Lung (tissue), 12 donors: Measurements from ENCODE around the gene PDX1. TPM values are rescaled to one million over a fixed set of nuclear protein-coding genes. Genes with fewer than 3 reads are reported as not detected.

Experiments
- ATAC-seq: fragments of 200-7000 bp; cut with Tn5 transposase; one replicate; pipeline ENCODE4 v1.9.1; 2020; ENCODE audit warnings: moderate number of reproducible peaks; ENCODE audit not compliant: insufficient read depth, low FRiP score
- DNase-seq, 3 donors: peaks; one replicate each; pipeline ENCODE4 v3.0.0-alpha.2; 2013 to 2017
- H3K27ac ChIP-seq, 2 donors: one replicate each; pipeline ENCODE4 v1.5.1; 2013; ENCODE audit warnings: mild to moderate bottlenecking in 2 of 2, moderate library complexity in 2 of 2, control low read depth in 1 of 2, inconsistent platforms in 1 of 2, low read depth in 1 of 2, low read length in 1 of 2
- H3K27me3 ChIP-seq, 3 donors: one replicate each; pipeline ENCODE4 v1.5.1; 2013; ENCODE audit warnings: low read length in 2 of 3; ENCODE audit not compliant: control insufficient read depth in 3 of 3, insufficient read depth in 3 of 3
- H3K36me3 ChIP-seq, 4 donors: one replicate each; pipeline ENCODE4 v1.5.1; 2013; ENCODE audit warnings: low read length in 4 of 4, mild to moderate bottlenecking in 1 of 4, moderate library complexity in 1 of 4; ENCODE audit not compliant: control insufficient read depth in 4 of 4, insufficient read depth in 4 of 4
- H3K4me1 ChIP-seq, 5 donors: one replicate each; pipeline ENCODE4 v1.5.1; 2013; ENCODE audit warnings: low read length in 5 of 5, mild to moderate bottlenecking in 2 of 5, moderate library complexity in 1 of 5; ENCODE audit not compliant: control insufficient read depth in 5 of 5, insufficient read depth in 5 of 5
- H3K4me3 ChIP-seq: one replicate; pipeline ENCODE4 v1.5.1; 2013; ENCODE audit warnings: mild to moderate bottlenecking, control low read depth, moderate library complexity
- H3K9ac ChIP-seq, 2 donors: one replicate each; pipeline ENCODE4 v1.5.1; 2013; ENCODE audit warnings: low read length in 2 of 2, control low read depth in 1 of 2; ENCODE audit not compliant: insufficient read depth in 1 of 2
- H3K9me3 ChIP-seq, 4 donors: one replicate each; pipeline ENCODE4 v1.5.1; 2013; ENCODE audit warnings: low read length in 3 of 4, mild to moderate bottlenecking in 1 of 4, moderate library complexity in 1 of 4; ENCODE audit not compliant: control insufficient read depth in 4 of 4, insufficient read depth in 3 of 4
- CTCF ChIP-seq: IDR thresholded peaks from 2 replicates; pipeline ENCODE4 v1.5.1; 2012; ENCODE audit warnings: mild to moderate bottlenecking; ENCODE audit errors: control extremely low read depth, extremely low read depth
- WGBS, 2 donors: extraction: QIAGEN DNeasy Blood & Tissue Kit; methylation state at CpG; one replicate each; pipeline ENCODE4 v1.1.7; 2013; 5-methylcytosine and 5-hydroxymethylcytosine counted together
- polyA plus RNA-seq, 2 donors: library from polyadenylated mRNA; stranded (reverse); fragments of 200-250 nt; gene quantifications; one replicate each; pipeline ENCODE4 v1.2.1, GENCODE V29; 2013
- total RNA-seq, 2 donors: library from RNA; depleted of rRNA in 1 of 2; stranded (reverse); fragments of >200 nt in 1 of 2; gene quantifications; one replicate each; pipeline ENCODE4 v1.2.1, GENCODE V29; 2014 to 2021
- donor health status: control.
- donor health status: control.
- donor health status: Bipolar disorder and iron deficiency.
- donor health status: healthy.
- donor health status: DM: yes; HTN: yes; CAD: no.

Gene PDX1
- total and polyA plus RNA-seq, 4 donors, result not detected

GRCh38 chr13:27961227-27962085 lies 41.7 kb downstream of the PDX1 start:
- peaks cover 0 to 11% (median 2%) of the 10 kb centered on the region in 5 donors for H3K4me1 ChIP-seq
- ATAC-seq, result no peak
- no peak for TF ChIP-seq CTCF
- peaks cover 0 to 5% (median 0%) of the 10 kb centered on the region in 4 donors for H3K9me3 ChIP-seq
- no peak for DNase-seq
- WGBS, 2 donors, result 4 to 9% methylated on average over 25 of the region's 25 CpGs
- H3K27ac ChIP-seq, result no peak overlapping the region
- H3K9ac ChIP-seq, result no peak overlapping the region
- no peak overlapping the region for H3K4me3 ChIP-seq
- H3K36me3 ChIP-seq, result no peaks in the 10 kb centered on the region
- H3K27me3 ChIP-seq, result peaks cover 21 to 92% (median 87%) of the 10 kb centered on the region in 3 donors

GRCh38 chr13:27962128-27962841 lies 42.5 kb downstream of the PDX1 start:
- no peak for ATAC-seq
- Histone ChIP-seq H3K4me1 (peaks cover 0 to 11% (median 2%) of the 10 kb centered on the region in 5 donors), H3K27ac (no peak overlapping the region), H3K27me3 (peaks cover 28 to 91% (median 84%) of the 10 kb centered on the region in 3 donors), H3K36me3 (no peaks in the 10 kb centered on the region), H3K9ac (no peak overlapping the region), H3K4me3 (no peak overlapping the region), H3K9me3 (peaks cover 0 to 5% (median 0%) of the 10 kb centered on the region in 4 donors)
- WGBS, 2 donors, result 45 to 53% methylated on average over 6 of the region's 6 CpGs
- no peak for TF ChIP-seq CTCF
- DNase-seq, result no peak

- Histone ChIP-seq H3K9ac (no peak overlapping the region), H3K36me3 (no peaks in the 10 kb centered on the region), H3K27ac (no peak overlapping the region), H3K27me3 (peaks cover 33 to 91% (median 84%) of the 10 kb centered on the region in 3 donors), H3K4me1 (peaks cover 0 to 11% (median 2%) of the 10 kb centered on the region in 5 donors), H3K9me3 (peaks cover 0 to 5% (median 0%) of the 10 kb centered on the region in 4 donors), H3K4me3 (no peak overlapping the region)
- no peak for ATAC-seq
- WGBS, 2 donors, result 69 to 71% methylated on average over 9 of the region's 9 CpGs
- TF ChIP-seq CTCF, result no peak
- no peak for DNase-seq
Measured at GRCh38 chr13:27962982-27963381, 43.2 kb downstream of the PDX1 start.
